22Rv1 (cell line): ENCODE data around the gene POU4F3.

Experiments
- CTCF ChIP-seq: fragments of 450-650 bp; IDR thresholded peaks from 2 replicates; pipeline ENCODE4 v1.5.1; 2017; ENCODE audit warnings: mild to moderate bottlenecking
- ZFX ChIP-seq: fragments of 450-650 bp; IDR thresholded peaks from 2 replicates; pipeline ENCODE4 v1.6.1; 2017; ENCODE audit warnings: antibody characterized with exemption, borderline replicate concordance

GRCh38 chr5:146336197-146336596 is 2.4 kb upstream of the POU4F3 start:
- TF ChIP-seq CTCF: no peak
- TF ChIP-seq ZFX: no peak
